DOHH2 (cell line): ENCODE results near the gene CPN1.

Experiments
- CTCF ChIP-seq: fragments of 200-600 bp; sonication (generic); IDR thresholded peaks from one replicate; pipeline ENCODE4 v1.5.1; 2014; ENCODE audit warnings: antibody characterized with exemption, mild to moderate bottlenecking, low read depth, low read length; ENCODE audit not compliant: poor library complexity, severe bottlenecking
- EZH2phosphoT487 ChIP-seq: fragments of 200-600 bp; sonication (generic); IDR thresholded peaks from 2 replicates; pipeline ENCODE4 v1.6.1; 2017; ENCODE audit warnings: borderline replicate concordance, mild to moderate bottlenecking, antibody characterized with exemption, low read length, moderate library complexity, mixed read lengths

GRCh38 chr10:100106865-100107264 is 25.2 kb upstream of the CPN1 start:
- TF ChIP-seq CTCF (no peak), EZH2phosphoT487 (no peak)
